Measurements from ENCODE around the gene ZFP1.

DNA sequence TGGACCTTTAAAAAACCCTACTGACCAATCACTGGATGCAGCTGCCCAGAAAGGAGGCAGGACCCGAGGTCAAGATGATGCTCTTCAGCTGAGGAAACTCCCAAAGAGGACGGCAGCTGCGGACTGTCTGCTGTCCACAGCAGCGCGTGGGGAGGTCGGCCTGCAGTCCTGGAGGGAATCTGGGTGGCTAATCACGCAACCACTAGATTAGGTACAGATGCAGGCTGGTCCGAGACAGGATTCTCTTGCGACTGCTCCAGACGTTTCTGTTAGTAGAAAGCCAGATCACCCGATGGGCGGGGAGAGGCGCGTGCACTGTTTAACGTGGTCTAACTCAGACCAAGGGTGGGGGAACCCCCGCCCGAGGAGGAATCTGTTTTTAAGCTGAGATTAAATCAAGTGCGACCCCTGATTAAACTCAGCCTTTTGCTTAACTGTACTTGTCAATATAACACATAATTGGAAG lies 49.8 kb downstream of the ZFP1 start:
- TF ChIP-seq, protein P1, sequence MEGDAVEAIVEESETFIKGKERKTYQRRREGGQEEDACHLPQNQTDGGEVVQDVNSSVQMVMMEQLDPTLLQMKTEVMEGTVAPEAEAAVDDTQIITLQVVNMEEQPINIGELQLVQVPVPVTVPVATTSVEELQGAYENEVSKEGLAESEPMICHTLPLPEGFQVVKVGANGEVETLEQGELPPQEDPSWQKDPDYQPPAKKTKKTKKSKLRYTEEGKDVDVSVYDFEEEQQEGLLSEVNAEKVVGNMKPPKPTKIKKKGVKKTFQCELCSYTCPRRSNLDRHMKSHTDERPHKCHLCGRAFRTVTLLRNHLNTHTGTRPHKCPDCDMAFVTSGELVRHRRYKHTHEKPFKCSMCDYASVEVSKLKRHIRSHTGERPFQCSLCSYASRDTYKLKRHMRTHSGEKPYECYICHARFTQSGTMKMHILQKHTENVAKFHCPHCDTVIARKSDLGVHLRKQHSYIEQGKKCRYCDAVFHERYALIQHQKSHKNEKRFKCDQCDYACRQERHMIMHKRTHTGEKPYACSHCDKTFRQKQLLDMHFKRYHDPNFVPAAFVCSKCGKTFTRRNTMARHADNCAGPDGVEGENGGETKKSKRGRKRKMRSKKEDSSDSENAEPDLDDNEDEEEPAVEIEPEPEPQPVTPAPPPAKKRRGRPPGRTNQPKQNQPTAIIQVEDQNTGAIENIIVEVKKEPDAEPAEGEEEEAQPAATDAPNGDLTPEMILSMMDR (IDR thresholded peaks at IDR 0.05): no peak
- no peak for TF ChIP-seq POLR2A (IDR thresholded peaks at IDR 0.05)

Data from lower leg skin (tissue), 3 donors.